HCT116 (cell line): Measurements from ENCODE around the gene CBFA2T2. TPM values are rescaled to one million over a fixed set of nuclear protein-coding genes. Genes with fewer than 3 reads are reported as not detected.

Experiments
- ATAC-seq: fragments of 200-7000 bp; cut with Tn5 transposase; 2 replicates; pipeline ENCODE4 v1.9.1; 2020; ENCODE audit warnings: mild to moderate bottlenecking, moderate library complexity
- BruUV-seq: library from RNA; stranded (reverse); fragments of 400-500 nt; replicated peaks from 2 replicates; lab custom pipeline; 2021; lab: Mats Ljungman, UMichigan
- CTCF ChIA-PET: fragments of 300-600 bp; sonication (Branson Sonifier 250); formaldehyde crosslinking; loops from one replicate; lab custom pipeline; 2021; ENCODE audit warnings: antibody characterized with exemption; lab: Charles Lee
- POLR2A ChIA-PET: fragments of 300-600, 350-600 bp; sonication (Branson Sonifier 250); formaldehyde crosslinking; loops from one replicate; lab custom pipeline; 2021; ENCODE audit warnings: antibody characterized with exemption; lab: Charles Lee
- RAD21 ChIA-PET, 2 experiments: fragments of 300-600 bp; sonication (Branson Sonifier 250); formaldehyde crosslinking; loops; one replicate each; lab custom pipeline; 2023; ENCODE audit warnings: low total read pairs in 2 of 2; ENCODE audit not compliant: uncharacterized antibody in 2 of 2, unreplicated experiment in 2 of 2, low non-redundant PET in 1 of 2; lab: Charles Lee
- DNase-seq: peaks from one replicate; pipeline ENCODE4 v3.0.0-alpha.2; 2010; ENCODE audit warnings: low read depth, low spot score
- H2AFZ ChIP-seq: fragments of 200-600 bp; shearing (Covaris generic), sonication (generic); 2 replicates; pipeline ENCODE4 v1.6.1; 2017; ENCODE audit warnings: low read depth, mixed run types, mixed read lengths, antibody characterized with exemption, low read length; ENCODE audit not compliant: poor library complexity, severe bottlenecking
- H3K27ac ChIP-seq: 2 replicates; pipeline ENCODE4 v1.5.1; 2012; ENCODE audit warnings: low read depth, low read length
- H3K27me3 ChIP-seq: fragments of 200-600 bp; sonication (generic); 2 replicates; pipeline ENCODE4 v1.6.1; 2016; ENCODE audit warnings: mixed run types, low read length, mixed read lengths; ENCODE audit not compliant: insufficient read depth
- H3K36me3 ChIP-seq, 2 experiments: fragments of 200-500 bp in 1 of 2; fragments of 200-600 bp in 1 of 2; sonication (Bioruptor generic) in 1 of 2; sonication (generic) in 1 of 2; 2 replicates each; pipeline versions ENCODE4 v1.5.1 to v1.6.1; 2014 to 2016; ENCODE audit warnings: low read length in 2 of 2, inconsistent platforms in 1 of 2, mixed read lengths in 1 of 2, mixed run types in 1 of 2; ENCODE audit not compliant: insufficient read depth in 2 of 2, control insufficient read depth in 1 of 2
- H3K4me1 ChIP-seq, 2 experiments: fragments of 200-600 bp in 1 of 2; sonication (generic) in 1 of 2; 2 replicates each; pipeline versions ENCODE4 v1.5.1 to v1.6.1; 2012 to 2017; ENCODE audit warnings: low read length in 2 of 2, inconsistent platforms in 1 of 2, mild to moderate bottlenecking in 1 of 2, mixed read lengths in 1 of 2, mixed run types in 1 of 2, moderate library complexity in 1 of 2; ENCODE audit not compliant: insufficient read depth in 2 of 2, control insufficient read depth in 1 of 2
- H3K4me2 ChIP-seq: fragments of 200-600 bp; sonication (generic); 2 replicates; pipeline ENCODE4 v1.6.1; 2017; ENCODE audit warnings: mixed run types, low read length, mixed read lengths
- H3K4me3 ChIP-seq, 2 experiments: fragments of 200-600 bp in 1 of 2; sonication (generic) in 1 of 2; replicated peaks in 1 of 2; 2 replicates each; pipeline ENCODE4 v1.5.1; 2011 to 2016; ENCODE audit warnings: low read length in 2 of 2, control low read depth in 1 of 2, low read depth in 1 of 2, mild to moderate bottlenecking in 1 of 2, mixed read lengths in 1 of 2, mixed run types in 1 of 2
- H3K79me2 ChIP-seq: fragments of 200-600 bp; sonication (generic); 2 replicates; pipeline ENCODE4 v1.6.1; 2017; ENCODE audit warnings: mild to moderate bottlenecking, mixed run types, low read length, moderate library complexity, mixed read lengths; ENCODE audit not compliant: insufficient read depth
- H3K9ac ChIP-seq: fragments of 200-600 bp; sonication (generic); 2 replicates; pipeline ENCODE4 v1.6.1; 2016; ENCODE audit warnings: low read length, mixed read lengths
- H3K9me2 ChIP-seq: fragments of 200-600 bp; sonication (generic), shearing (Covaris generic); 2 replicates; pipeline ENCODE4 v1.6.1; 2017; ENCODE audit warnings: mixed run types, mild to moderate bottlenecking, moderate library complexity; ENCODE audit not compliant: insufficient read depth
- H3K9me3 ChIP-seq, 2 experiments: fragments of 200-500 bp in 1 of 2; fragments of 200-600 bp in 1 of 2; sonication (Bioruptor generic) in 1 of 2; sonication (generic) in 1 of 2; 2 replicates each; pipeline ENCODE4 v1.6.1; 2014 to 2017; ENCODE audit warnings: low read length in 2 of 2, mixed read lengths in 2 of 2, inconsistent platforms in 1 of 2, low read depth in 1 of 2, mild to moderate bottlenecking in 1 of 2, mixed run types in 1 of 2, moderate library complexity in 1 of 2; ENCODE audit not compliant: control insufficient read depth in 1 of 2, insufficient read depth in 1 of 2
- H4K20me1 ChIP-seq: fragments of 200-600 bp; sonication (generic), shearing (Covaris generic); 2 replicates; pipeline ENCODE4 v1.6.1; 2017; ENCODE audit warnings: mixed run types, mild to moderate bottlenecking, moderate library complexity; ENCODE audit not compliant: insufficient read depth
- CEBPB ChIP-seq: IDR thresholded peaks from 2 replicates; pipeline ENCODE4 v1.6.1; 2012; ENCODE audit warnings: low read depth
- ELF1 ChIP-seq: IDR thresholded peaks from 2 replicates; pipeline ENCODE4 v1.6.1; 2012; ENCODE audit warnings: low read depth, borderline replicate concordance
- FOSL1 ChIP-seq: IDR thresholded peaks from 2 replicates; pipeline ENCODE4 v1.6.1; 2012; ENCODE audit warnings: low read depth
- RAD21 ChIP-seq: IDR thresholded peaks from 2 replicates; pipeline ENCODE4 v1.6.1; 2012; ENCODE audit warnings: low read depth, mild to moderate bottlenecking
- SIN3A ChIP-seq: IDR thresholded peaks from 2 replicates; pipeline ENCODE4 v1.6.1; 2012; ENCODE audit warnings: low read depth
- SRF ChIP-seq: IDR thresholded peaks from 2 replicates; pipeline ENCODE4 v1.6.1; 2012; ENCODE audit warnings: low read depth
- YY1 ChIP-seq: IDR thresholded peaks from 2 replicates; pipeline ENCODE4 v1.6.1; 2011; ENCODE audit warnings: low read length, low read depth, moderate library complexity, mild to moderate bottlenecking; ENCODE audit not compliant: insufficient replicate concordance; ENCODE audit errors: extremely low read depth
- intact Hi-C: fragments of 100-400 bp; cut with micrococcal nuclease; formaldehyde crosslinking; loops from 2 replicates; pipeline ENCODE4 v1.10.0; 2022
- total RNA-seq: library from RNA; stranded (reverse); gene quantifications from one replicate; pipeline ENCODE4 v1.2.1, GENCODE V29; 2021; ENCODE audit not compliant: unreplicated experiment
- TF ChIP-seq, protein P1 (sequence below), 3 experiments: fragments of 200-600 bp in 1 of 3; sonication (generic) in 1 of 3; IDR thresholded peaks in 2 of 3; conservative IDR thresholded peaks in 1 of 3; 2 replicates each; pipeline ENCODE4 v1.5.1; 2012 to 2017; ENCODE audit warnings: low read depth in 2 of 3, low read length in 2 of 3, antibody characterized with exemption in 1 of 3, borderline replicate concordance in 1 of 3, control low read depth in 1 of 3, mild to moderate bottlenecking in 1 of 3, mixed read lengths in 1 of 3, mixed run types in 1 of 3, moderate library complexity in 1 of 3; ENCODE audit not compliant: insufficient read depth in 1 of 3
- TF ChIP-seq, protein P2 (sequence below): IDR thresholded peaks from 2 replicates; pipeline ENCODE4 v1.6.1; 2012; ENCODE audit warnings: low read depth

Gene CBFA2T2
- total RNA-seq, 1 experiment from 2014 or later, result 8.0 TPM

DNA sequence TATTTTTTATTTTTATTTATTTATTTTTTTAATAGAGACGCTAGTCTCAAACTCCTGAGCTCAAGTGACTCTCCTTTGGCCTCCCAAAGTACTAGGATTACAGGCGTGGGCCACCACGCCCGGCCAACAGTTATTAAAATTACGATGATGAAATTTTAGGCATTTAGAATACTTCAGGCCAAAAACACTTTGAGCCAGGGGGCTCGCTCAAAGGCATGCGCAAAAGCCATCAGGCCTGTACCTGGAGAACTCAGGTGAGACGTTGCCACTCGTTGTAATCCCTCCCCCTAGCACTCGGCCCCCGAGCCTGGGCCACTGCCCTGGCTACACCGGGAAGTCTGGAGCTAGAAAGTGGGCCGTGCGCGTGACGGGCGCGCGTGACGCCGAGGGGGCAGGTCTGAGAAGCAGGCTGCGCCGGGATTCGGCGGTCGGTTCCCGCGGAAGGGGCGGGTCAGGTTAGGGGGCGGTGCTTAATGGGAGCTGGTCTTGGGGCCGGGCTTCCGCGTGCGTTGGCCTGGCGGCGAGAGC, 337 bp upstream of the CBFA2T2 start (continued):
- TF ChIP-seq SIN3A, result peak; percentile 59; the same call in 1 of the 2 replicates
- TF ChIP-seq SRF, result no peak
- no peak for TF ChIP-seq RAD21

DNA sequence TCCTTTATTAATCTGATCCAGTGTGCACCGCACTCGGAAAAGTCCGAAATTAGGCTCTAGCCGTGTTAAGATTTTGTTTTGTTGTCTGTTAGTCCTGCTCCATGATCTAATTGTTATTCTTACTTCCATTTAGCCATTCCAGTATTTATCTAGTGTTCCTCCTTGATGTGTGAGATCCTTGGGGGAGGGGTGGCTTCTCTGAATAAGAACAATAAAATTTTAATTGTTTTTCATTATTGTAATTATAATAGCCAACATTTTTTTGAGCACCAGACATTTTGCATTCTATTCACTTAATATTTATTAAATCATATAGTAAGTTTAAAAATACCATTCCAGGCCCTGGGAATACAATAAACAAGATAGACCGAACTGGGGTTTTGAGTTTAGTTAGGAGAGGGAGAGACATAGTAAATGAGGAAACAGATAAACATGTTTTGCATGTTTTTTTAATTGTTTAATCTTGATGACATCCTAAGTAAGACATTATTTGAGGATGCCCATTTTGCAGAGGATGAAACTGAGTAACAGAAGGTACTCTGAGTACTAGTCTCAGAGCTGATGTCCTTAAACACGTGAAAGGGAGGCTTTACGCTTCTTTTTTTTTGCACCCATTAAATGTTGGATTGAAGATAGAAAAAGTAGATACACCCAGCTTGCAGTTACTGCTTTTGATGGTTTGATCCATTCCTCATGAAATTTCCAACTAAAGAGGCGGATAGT, 1.2 kb downstream of the CBFA2T2 start:
- no peaks in the 10 kb centered on the region for H4K20me1 ChIP-seq
- H3K27me3 ChIP-seq, result no peaks in the 10 kb centered on the region
- H2AFZ ChIP-seq, result no peak overlapping the region
- no peaks in the 10 kb centered on the region for H3K9me3 ChIP-seq
- ChIA-PET CTCF (interaction anchor here (1.2 kb wide), 1 partner anchor 31 kb away, joined by 3 read pairs; no protein-coding TSS in a partner anchor), RAD21 (no interaction called here)
- peak overlapping the region; percentile 79; the same call in 1 of the 2 replicates for H3K27ac ChIP-seq
- peaks cover 12% of the 10 kb centered on the region for H3K79me2 ChIP-seq
- no peak for ATAC-seq
- H3K9me2 ChIP-seq, result no peaks in the 10 kb centered on the region
- H3K4me1 ChIP-seq, result peaks cover 9 to 17% of the 10 kb centered on the region in 2 experiments
- H3K4me2 ChIP-seq, result peak overlapping the region; percentile 73
- TF ChIP-seq ELF1, result no peak
- TF ChIP-seq SIN3A, result no peak
- TF ChIP-seq RAD21, result no peak
- TF ChIP-seq YY1, result no peak
- TF ChIP-seq FOSL1, result no peak
- TF ChIP-seq, protein P1, sequence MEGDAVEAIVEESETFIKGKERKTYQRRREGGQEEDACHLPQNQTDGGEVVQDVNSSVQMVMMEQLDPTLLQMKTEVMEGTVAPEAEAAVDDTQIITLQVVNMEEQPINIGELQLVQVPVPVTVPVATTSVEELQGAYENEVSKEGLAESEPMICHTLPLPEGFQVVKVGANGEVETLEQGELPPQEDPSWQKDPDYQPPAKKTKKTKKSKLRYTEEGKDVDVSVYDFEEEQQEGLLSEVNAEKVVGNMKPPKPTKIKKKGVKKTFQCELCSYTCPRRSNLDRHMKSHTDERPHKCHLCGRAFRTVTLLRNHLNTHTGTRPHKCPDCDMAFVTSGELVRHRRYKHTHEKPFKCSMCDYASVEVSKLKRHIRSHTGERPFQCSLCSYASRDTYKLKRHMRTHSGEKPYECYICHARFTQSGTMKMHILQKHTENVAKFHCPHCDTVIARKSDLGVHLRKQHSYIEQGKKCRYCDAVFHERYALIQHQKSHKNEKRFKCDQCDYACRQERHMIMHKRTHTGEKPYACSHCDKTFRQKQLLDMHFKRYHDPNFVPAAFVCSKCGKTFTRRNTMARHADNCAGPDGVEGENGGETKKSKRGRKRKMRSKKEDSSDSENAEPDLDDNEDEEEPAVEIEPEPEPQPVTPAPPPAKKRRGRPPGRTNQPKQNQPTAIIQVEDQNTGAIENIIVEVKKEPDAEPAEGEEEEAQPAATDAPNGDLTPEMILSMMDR (IDR thresholded peaks at IDR 0.05 in 2 of 3, conservative IDR thresholded peaks at IDR 0.05 in 1 of 3; ENCODE audit: borderline replicate concordance in 1 of 3, insufficient read depth in 1 of 3, low read depth in 2 of 3, low read length in 2 of 3), result no peak
- no peak for TF ChIP-seq CEBPB
- TF ChIP-seq, protein P2, sequence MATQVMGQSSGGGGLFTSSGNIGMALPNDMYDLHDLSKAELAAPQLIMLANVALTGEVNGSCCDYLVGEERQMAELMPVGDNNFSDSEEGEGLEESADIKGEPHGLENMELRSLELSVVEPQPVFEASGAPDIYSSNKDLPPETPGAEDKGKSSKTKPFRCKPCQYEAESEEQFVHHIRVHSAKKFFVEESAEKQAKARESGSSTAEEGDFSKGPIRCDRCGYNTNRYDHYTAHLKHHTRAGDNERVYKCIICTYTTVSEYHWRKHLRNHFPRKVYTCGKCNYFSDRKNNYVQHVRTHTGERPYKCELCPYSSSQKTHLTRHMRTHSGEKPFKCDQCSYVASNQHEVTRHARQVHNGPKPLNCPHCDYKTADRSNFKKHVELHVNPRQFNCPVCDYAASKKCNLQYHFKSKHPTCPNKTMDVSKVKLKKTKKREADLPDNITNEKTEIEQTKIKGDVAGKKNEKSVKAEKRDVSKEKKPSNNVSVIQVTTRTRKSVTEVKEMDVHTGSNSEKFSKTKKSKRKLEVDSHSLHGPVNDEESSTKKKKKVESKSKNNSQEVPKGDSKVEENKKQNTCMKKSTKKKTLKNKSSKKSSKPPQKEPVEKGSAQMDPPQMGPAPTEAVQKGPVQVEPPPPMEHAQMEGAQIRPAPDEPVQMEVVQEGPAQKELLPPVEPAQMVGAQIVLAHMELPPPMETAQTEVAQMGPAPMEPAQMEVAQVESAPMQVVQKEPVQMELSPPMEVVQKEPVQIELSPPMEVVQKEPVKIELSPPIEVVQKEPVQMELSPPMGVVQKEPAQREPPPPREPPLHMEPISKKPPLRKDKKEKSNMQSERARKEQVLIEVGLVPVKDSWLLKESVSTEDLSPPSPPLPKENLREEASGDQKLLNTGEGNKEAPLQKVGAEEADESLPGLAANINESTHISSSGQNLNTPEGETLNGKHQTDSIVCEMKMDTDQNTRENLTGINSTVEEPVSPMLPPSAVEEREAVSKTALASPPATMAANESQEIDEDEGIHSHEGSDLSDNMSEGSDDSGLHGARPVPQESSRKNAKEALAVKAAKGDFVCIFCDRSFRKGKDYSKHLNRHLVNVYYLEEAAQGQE, result no peak
- TF ChIP-seq, all 23 proteins: peak for 0
- Histone ChIP-seq H3K9ac (peak overlapping the region; percentile 77), H3K4me3 (peak overlapping the region; percentile 53 to 82), H3K36me3 (no peaks in the 10 kb centered on the region)
- no peak for DNase-seq
- TSS peak; percentile 57 for BruUV-seq
- intact Hi-C loops, result no loop called here
- POLR2A ChIA-PET, result interaction anchor here (1.5 kb wide), 2 partner anchors 16 to 47 kb away, joined by 5 read pairs; partner anchors contain the start of gene SNTA1
